CD4-positive, alpha-beta T cell (primary cell): ENCODE measurements around the gene PSMB9. TPM values are rescaled to one million over a fixed set of nuclear protein-coding genes. Genes with fewer than 3 reads are reported as not detected.

ENCODE experiments used
- ATAC-seq: fragments of 200-7000 bp; cut with Tn5 transposase; one replicate; pipeline ENCODE4 v1.10.0; 2022; ENCODE audit warnings: mild to moderate bottlenecking; ENCODE audit not compliant: poor library complexity
- CTCF ChIA-PET: fragments of 350-600 bp; sonication (Branson Sonifier 250); formaldehyde crosslinking; loops from one replicate; lab custom pipeline; 2021; ENCODE audit warnings: antibody characterized with exemption, inconsistent platforms; lab: Charles Lee
- POLR2A ChIA-PET: fragments of 350-600 bp; sonication (Branson Sonifier 250); formaldehyde crosslinking; loops from one replicate; lab custom pipeline; 2021; ENCODE audit warnings: antibody characterized with exemption, inconsistent platforms; lab: Charles Lee
- DNase-seq, 14 experiments: peaks; one replicate each; pipeline ENCODE4 v3.0.0-alpha.2; 2013 to 2020; ENCODE audit warnings: mixed read lengths in 2 of 14
- H3K27ac ChIP-seq, 2 donors: one replicate each; pipeline versions ENCODE4 v1.5.1 to v1.7.0; 2013; ENCODE audit warnings: low read length in 2 of 2, low read depth in 1 of 2, mild to moderate bottlenecking in 1 of 2
- H3K27me3 ChIP-seq, 2 experiments: 1 replicate in 1 of 2; 2 replicates in 1 of 2; pipeline versions ENCODE4 v1.6.1 to v1.7.0; 2013; ENCODE audit warnings: low read length in 2 of 2, control low read depth in 1 of 2, mild to moderate bottlenecking in 1 of 2, moderate library complexity in 1 of 2; ENCODE audit not compliant: insufficient read depth in 2 of 2, control insufficient read depth in 1 of 2
- H3K36me3 ChIP-seq: one replicate; pipeline ENCODE4 v1.6.1; 2013; ENCODE audit warnings: low read length, control low read depth; ENCODE audit not compliant: insufficient read depth
- H3K4me1 ChIP-seq: one replicate; pipeline ENCODE4 v1.6.1; 2013; ENCODE audit warnings: low read length, control low read depth; ENCODE audit not compliant: insufficient read depth
- H3K4me3 ChIP-seq: one replicate; pipeline ENCODE4 v1.5.1; 2013; ENCODE audit warnings: mild to moderate bottlenecking, low read length, moderate library complexity
- H3K9me3 ChIP-seq, 2 experiments: 1 replicate in 1 of 2; 2 replicates in 1 of 2; pipeline versions ENCODE4 v1.6.1 to v1.7.0; 2013; ENCODE audit warnings: low read length in 2 of 2, mild to moderate bottlenecking in 2 of 2, control low read depth in 1 of 2, moderate library complexity in 1 of 2; ENCODE audit not compliant: control insufficient read depth in 1 of 2, insufficient read depth in 1 of 2
- H3K27ac Mint-ChIP-seq: one replicate; pipeline ENCODE4 v1.8.0; 2020; ENCODE audit warnings: mixed read lengths
- H3K27me3 Mint-ChIP-seq: one replicate; pipeline ENCODE4 v1.8.0; 2021; ENCODE audit warnings: mixed read lengths
- H3K36me3 Mint-ChIP-seq: one replicate; pipeline ENCODE4 v1.8.0; 2021; ENCODE audit warnings: low read depth, mixed read lengths
- H3K4me1 Mint-ChIP-seq: one replicate; pipeline ENCODE4 v1.8.0; 2021; ENCODE audit warnings: low read depth, mixed read lengths
- H3K4me3 Mint-ChIP-seq: one replicate; pipeline ENCODE4 v1.8.0; 2020; ENCODE audit warnings: mild to moderate bottlenecking, mixed read lengths
- H3K9me3 Mint-ChIP-seq: one replicate; pipeline ENCODE4 v1.8.0; 2020; ENCODE audit warnings: mixed read lengths
- intact Hi-C, 2 experiments: fragments of 100-400 bp; cut with DNase I in 1 of 2; cut with micrococcal nuclease in 1 of 2; formaldehyde crosslinking; loops; one replicate each; pipeline versions ENCODE4 v1.15.1 to v1.9.0; 2023 to 2025; cut with DNase I, micrococcal nuclease
- total RNA-seq, 174 experiments: library from RNA in 2 of 174; stranded (reverse) in 2 of 174; gene quantifications; one replicate each; pipeline ENCODE4 v1.2.3 and lab custom pipeline; 2021 to 2026
- TF ChIP-seq, protein P1 (sequence below): fragments of 200-600 bp; IDR thresholded peaks from one replicate; pipeline ENCODE4 v1.8.0; 2022; ENCODE audit warnings: antibody characterized with exemption, mild to moderate bottlenecking

PSMB9 gene
- total RNA-seq, 2 experiments from 2014 or later, result 37.2 to 38.4 TPM

GRCh38 chr6:32854376-32855178, 585 bp downstream of the PSMB9 start:
- Histone ChIP-seq H3K36me3 (peaks cover 64% of the 10 kb centered on the region), H3K27me3 (no peaks in the 10 kb centered on the region), H3K4me3 (peak overlapping the region; percentile 94), H3K9me3 (no peaks in the 10 kb centered on the region), H3K27ac (peak overlapping the region; percentile 98 to 100), H3K4me1 (peaks cover 71% of the 10 kb centered on the region)
- Mint-ChIP-seq H3K4me1 (peaks cover 80% of the 10 kb centered on the region), H3K36me3 (peaks cover 96% of the 10 kb centered on the region), H3K9me3 (no peaks in the 10 kb centered on the region), H3K27ac (peak overlapping the region; percentile 99), H3K27me3 (no peaks in the 10 kb centered on the region), H3K4me3 (peak overlapping the region; percentile 98)
- intact Hi-C loops, result loop anchor here (1.0 to 10.0 kb wide), 5 partner anchors 13 to 730 kb away; partner anchors contain the start of genes TAP2 (in 2 of the 2) and ATF6B (in 1 of the 2)
- TF ChIP-seq, protein P1, sequence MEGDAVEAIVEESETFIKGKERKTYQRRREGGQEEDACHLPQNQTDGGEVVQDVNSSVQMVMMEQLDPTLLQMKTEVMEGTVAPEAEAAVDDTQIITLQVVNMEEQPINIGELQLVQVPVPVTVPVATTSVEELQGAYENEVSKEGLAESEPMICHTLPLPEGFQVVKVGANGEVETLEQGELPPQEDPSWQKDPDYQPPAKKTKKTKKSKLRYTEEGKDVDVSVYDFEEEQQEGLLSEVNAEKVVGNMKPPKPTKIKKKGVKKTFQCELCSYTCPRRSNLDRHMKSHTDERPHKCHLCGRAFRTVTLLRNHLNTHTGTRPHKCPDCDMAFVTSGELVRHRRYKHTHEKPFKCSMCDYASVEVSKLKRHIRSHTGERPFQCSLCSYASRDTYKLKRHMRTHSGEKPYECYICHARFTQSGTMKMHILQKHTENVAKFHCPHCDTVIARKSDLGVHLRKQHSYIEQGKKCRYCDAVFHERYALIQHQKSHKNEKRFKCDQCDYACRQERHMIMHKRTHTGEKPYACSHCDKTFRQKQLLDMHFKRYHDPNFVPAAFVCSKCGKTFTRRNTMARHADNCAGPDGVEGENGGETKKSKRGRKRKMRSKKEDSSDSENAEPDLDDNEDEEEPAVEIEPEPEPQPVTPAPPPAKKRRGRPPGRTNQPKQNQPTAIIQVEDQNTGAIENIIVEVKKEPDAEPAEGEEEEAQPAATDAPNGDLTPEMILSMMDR, result no peak
- POLR2A ChIA-PET, result interaction anchor here (0.7 to 9.3 kb wide), 8 partner anchors 9 to 232 kb away, joined by 3 to 901 read pairs (median 10); partner anchors contain the start of genes BRD2, HLA-DMB, PSMB8 and TAP2
- DNase-seq (peak in 13 of 14 experiments; percentile 20 to 86 (median 46)), ATAC-seq (peak; percentile 15)
- CTCF ChIA-PET, result interaction anchor here (0.7 to 7.8 kb wide), 6 partner anchors 9 to 130 kb away, joined by 3 to 288 read pairs (median 36); partner anchors contain the start of genes PSMB8 and TAP2

DNA sequence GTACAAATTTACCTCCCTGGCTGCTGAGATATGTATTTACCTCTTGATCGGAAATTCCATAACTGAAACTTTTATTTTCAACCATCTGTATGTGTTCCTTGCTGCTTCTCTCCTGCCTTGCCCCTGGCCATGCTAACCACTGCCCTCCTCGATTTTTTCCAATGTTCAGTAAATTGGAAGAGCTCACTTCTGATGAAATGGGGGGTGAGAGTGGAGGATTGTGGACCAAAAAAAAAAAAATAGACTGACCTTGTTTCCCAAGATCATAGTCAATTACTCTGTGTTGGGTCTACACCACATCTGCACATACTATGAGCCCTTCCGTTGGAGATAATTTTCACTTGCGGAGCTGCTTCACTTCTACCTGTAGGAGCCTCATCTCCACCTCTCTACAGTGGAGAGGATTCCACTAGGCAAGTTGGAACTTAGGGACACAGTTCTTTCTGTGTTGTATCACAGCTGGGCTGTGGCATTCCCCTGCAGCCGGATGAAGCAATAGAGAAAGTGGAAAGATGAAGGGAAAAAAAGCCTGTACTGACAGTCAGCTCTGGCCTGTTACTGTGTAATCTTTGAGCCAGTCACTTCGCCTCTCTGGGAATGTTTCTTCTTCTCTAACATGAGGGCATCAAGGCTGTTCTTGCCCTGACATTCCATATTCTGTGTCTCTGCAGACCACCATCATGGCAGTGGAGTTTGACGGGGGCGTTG, 1.6 kb downstream of the PSMB9 start:
- DNase-seq (peak in 1 of 14 experiments; percentile 13), ATAC-seq (no peak)
- H3K4me3 Mint-ChIP-seq, result peak overlapping the region; percentile 98
- Histone ChIP-seq H3K4me3 (peak overlapping the region; percentile 94), H3K27me3 (no peaks in the 10 kb centered on the region), H3K27ac (peak overlapping the region in 1 of 2 donors; percentile 98), H3K4me1 (peaks cover 60% of the 10 kb centered on the region), H3K36me3 (peaks cover 64% of the 10 kb centered on the region), H3K9me3 (no peaks in the 10 kb centered on the region)
- no peaks in the 10 kb centered on the region for H3K9me3 Mint-ChIP-seq
- H3K36me3 Mint-ChIP-seq, result peaks cover 93% of the 10 kb centered on the region
- peaks cover 73% of the 10 kb centered on the region for H3K4me1 Mint-ChIP-seq
- CTCF ChIA-PET, result interaction anchor here (0.9 to 7.8 kb wide), 6 partner anchors 11 to 129 kb away, joined by 3 to 288 read pairs (median 36); partner anchors contain the start of genes PSMB8 and TAP2
- intact Hi-C loops, result loop anchor here in 1 of 2 experiments (10.0 kb wide), 1 partner anchor 731 kb away; the partner anchor contains the start of gene ATF6B
- peak overlapping the region; percentile 99 for H3K27ac Mint-ChIP-seq
- H3K27me3 Mint-ChIP-seq, result no peaks in the 10 kb centered on the region
- POLR2A ChIA-PET, result interaction anchor here (2.4 to 9.3 kb wide), 4 partner anchors 8 to 114 kb away, joined by 11 to 901 read pairs (median 163); partner anchors contain the start of genes BRD2, PSMB8 and TAP2
- TF ChIP-seq, protein P1, result no peak
